ENCODE results near the gene ADAM15.

Gene ADAM15

GRCh38 chr1:155007251-155007828 is 43.8 kb upstream of the ADAM15 start:
- peaks cover 19% of the 10 kb centered on the region for H3K4me1 ChIP-seq (ENCODE audit: insufficient read depth, low read length)
- H3K4me3 ChIP-seq (ENCODE audit: low read length): no peak overlapping the region
- 91% methylated on average over 6 of the region's 6 CpGs for WGBS
- no peak overlapping the region for H3K27ac ChIP-seq (ENCODE audit: low read depth, low read length)
- no peaks in the 10 kb centered on the region for H3K27me3 ChIP-seq (ENCODE audit: insufficient read depth, low read length)
- H3K36me3 ChIP-seq (ENCODE audit: insufficient read depth, low read length): no peaks in the 10 kb centered on the region
- no peaks in the 10 kb centered on the region for H3K9me3 ChIP-seq (ENCODE audit: insufficient read depth, low read depth, low read length)
- no peak overlapping the region for H3K9ac ChIP-seq (ENCODE audit: low read depth, low read length)

GRCh38 chr1:155008015-155008941 is 42.8 kb upstream of the ADAM15 start:
- no peaks in the 10 kb centered on the region for H3K36me3 ChIP-seq (ENCODE audit: insufficient read depth, low read length)
- H3K27ac ChIP-seq (ENCODE audit: low read depth, low read length): peak overlapping the region; percentile 49; the same call in 1 of the 2 replicates
- H3K4me3 ChIP-seq (ENCODE audit: low read length): peak overlapping the region; percentile 28; the same call in 1 of the 2 replicates
- no peaks in the 10 kb centered on the region for H3K9me3 ChIP-seq (ENCODE audit: insufficient read depth, low read depth, low read length)
- H3K9ac ChIP-seq (ENCODE audit: low read depth, low read length): no peak overlapping the region
- WGBS: 73% methylated on average over 11 of the region's 16 CpGs
- H3K27me3 ChIP-seq (ENCODE audit: insufficient read depth, low read length): no peaks in the 10 kb centered on the region
- peaks cover 26% of the 10 kb centered on the region for H3K4me1 ChIP-seq (ENCODE audit: insufficient read depth, low read length)

GRCh38 chr1:155009221-155009711 is 41.9 kb upstream of the ADAM15 start:
- H3K4me1 ChIP-seq (ENCODE audit: insufficient read depth, low read length): peaks cover 24% of the 10 kb centered on the region
- H3K9ac ChIP-seq (ENCODE audit: low read depth, low read length): no peak overlapping the region
- no peak overlapping the region; the same call in 1 of the 2 replicates for H3K4me3 ChIP-seq (ENCODE audit: low read length)
- no peak overlapping the region for H3K27ac ChIP-seq (ENCODE audit: low read depth, low read length)
- H3K36me3 ChIP-seq (ENCODE audit: insufficient read depth, low read length): peaks cover 4% of the 10 kb centered on the region
- no peaks in the 10 kb centered on the region for H3K9me3 ChIP-seq (ENCODE audit: insufficient read depth, low read depth, low read length)
- no peaks in the 10 kb centered on the region for H3K27me3 ChIP-seq (ENCODE audit: insufficient read depth, low read length)
- 94% methylated on average over 12 of the region's 12 CpGs for WGBS

GRCh38 chr1:155009742-155010141 is 41.4 kb upstream of the ADAM15 start:
- H3K9ac ChIP-seq (ENCODE audit: low read depth, low read length): no peak overlapping the region
- 88% methylated on average over 3 of the region's 5 CpGs for WGBS
- H3K36me3 ChIP-seq (ENCODE audit: insufficient read depth, low read length): peaks cover 9% of the 10 kb centered on the region
- H3K9me3 ChIP-seq (ENCODE audit: insufficient read depth, low read depth, low read length): no peaks in the 10 kb centered on the region
- H3K27ac ChIP-seq (ENCODE audit: low read depth, low read length): no peak overlapping the region
- H3K4me3 ChIP-seq (ENCODE audit: low read length): no peak overlapping the region
- H3K4me1 ChIP-seq (ENCODE audit: insufficient read depth, low read length): peaks cover 19% of the 10 kb centered on the region
- no peaks in the 10 kb centered on the region for H3K27me3 ChIP-seq (ENCODE audit: insufficient read depth, low read length)

GRCh38 chr1:155010211-155010918 is 40.8 kb upstream of the ADAM15 start:
- no peak overlapping the region for H3K27ac ChIP-seq (ENCODE audit: low read depth, low read length)
- no peaks in the 10 kb centered on the region for H3K27me3 ChIP-seq (ENCODE audit: insufficient read depth, low read length)
- 74% methylated on average over 4 of the region's 11 CpGs for WGBS
- H3K9ac ChIP-seq (ENCODE audit: low read depth, low read length): no peak overlapping the region
- peaks cover 17% of the 10 kb centered on the region for H3K4me1 ChIP-seq (ENCODE audit: insufficient read depth, low read length)
- H3K9me3 ChIP-seq (ENCODE audit: insufficient read depth, low read depth, low read length): no peaks in the 10 kb centered on the region
- peaks cover 15% of the 10 kb centered on the region for H3K36me3 ChIP-seq (ENCODE audit: insufficient read depth, low read length)
- no peak overlapping the region for H3K4me3 ChIP-seq (ENCODE audit: low read length)

- Histone ChIP-seq H3K27ac (ENCODE audit: low read depth, low read length) (no peak overlapping the region), H3K9me3 (ENCODE audit: insufficient read depth, low read depth, low read length) (no peaks in the 10 kb centered on the region), H3K27me3 (ENCODE audit: insufficient read depth, low read length) (no peaks in the 10 kb centered on the region), H3K4me1 (ENCODE audit: insufficient read depth, low read length) (peaks cover 17% of the 10 kb centered on the region), H3K36me3 (ENCODE audit: insufficient read depth, low read length) (peaks cover 21% of the 10 kb centered on the region), H3K9ac (ENCODE audit: low read depth, low read length) (no peak overlapping the region), H3K4me3 (ENCODE audit: low read length) (no peak overlapping the region)
- WGBS: 88% methylated on average over 3 of the region's 5 CpGs
These were observed 40.1 kb upstream of the ADAM15 start for GRCh38 chr1:155011004-155011416.

GRCh38 chr1:155011437-155012025 is 39.6 kb upstream of the ADAM15 start:
- H3K27me3 ChIP-seq (ENCODE audit: insufficient read depth, low read length): no peaks in the 10 kb centered on the region
- H3K9me3 ChIP-seq (ENCODE audit: insufficient read depth, low read depth, low read length): no peaks in the 10 kb centered on the region
- H3K9ac ChIP-seq (ENCODE audit: low read depth, low read length): no peak overlapping the region
- peaks cover 19% of the 10 kb centered on the region for H3K4me1 ChIP-seq (ENCODE audit: insufficient read depth, low read length)
- H3K27ac ChIP-seq (ENCODE audit: low read depth, low read length): no peak overlapping the region
- no peak overlapping the region for H3K4me3 ChIP-seq (ENCODE audit: low read length)
- 100% methylated on average over 2 of the region's 6 CpGs for WGBS
- peaks cover 25% of the 10 kb centered on the region for H3K36me3 ChIP-seq (ENCODE audit: insufficient read depth, low read length)

GRCh38 chr1:155012026-155012546 is 39.0 kb upstream of the ADAM15 start:
- Histone ChIP-seq H3K9me3 (ENCODE audit: insufficient read depth, low read depth, low read length) (no peaks in the 10 kb centered on the region), H3K27me3 (ENCODE audit: insufficient read depth, low read length) (no peaks in the 10 kb centered on the region), H3K27ac (ENCODE audit: low read depth, low read length) (peak overlapping the region; percentile 58), H3K4me1 (ENCODE audit: insufficient read depth, low read length) (peaks cover 24% of the 10 kb centered on the region), H3K36me3 (ENCODE audit: insufficient read depth, low read length) (peaks cover 25% of the 10 kb centered on the region), H3K9ac (ENCODE audit: low read depth, low read length) (no peak overlapping the region), H3K4me3 (ENCODE audit: low read length) (peak overlapping the region; percentile 22; the same call in 1 of the 2 replicates)
- WGBS: 16% methylated on average over 9 of the region's 9 CpGs

- H3K4me3 ChIP-seq (ENCODE audit: low read length): no peak overlapping the region
- H3K9me3 ChIP-seq (ENCODE audit: insufficient read depth, low read depth, low read length): no peaks in the 10 kb centered on the region
- H3K4me1 ChIP-seq (ENCODE audit: insufficient read depth, low read length): peaks cover 28% of the 10 kb centered on the region
- H3K27ac ChIP-seq (ENCODE audit: low read depth, low read length): no peak overlapping the region
- no peaks in the 10 kb centered on the region for H3K27me3 ChIP-seq (ENCODE audit: insufficient read depth, low read length)
- H3K9ac ChIP-seq (ENCODE audit: low read depth, low read length): no peak overlapping the region
- peaks cover 25% of the 10 kb centered on the region for H3K36me3 ChIP-seq (ENCODE audit: insufficient read depth, low read length)
- WGBS: 98% methylated on average over 3 of the region's 3 CpGs
These were observed 38.1 kb upstream of the ADAM15 start for GRCh38 chr1:155012776-155013602.

- H3K4me3 ChIP-seq (ENCODE audit: low read length): no peak overlapping the region
- no peaks in the 10 kb centered on the region for H3K9me3 ChIP-seq (ENCODE audit: insufficient read depth, low read depth, low read length)
- H3K27ac ChIP-seq (ENCODE audit: low read depth, low read length): no peak overlapping the region
- H3K36me3 ChIP-seq (ENCODE audit: insufficient read depth, low read length): peaks cover 25% of the 10 kb centered on the region
- no peaks in the 10 kb centered on the region for H3K27me3 ChIP-seq (ENCODE audit: insufficient read depth, low read length)
- no peak overlapping the region for H3K9ac ChIP-seq (ENCODE audit: low read depth, low read length)
- 77% methylated on average over 8 of the region's 8 CpGs for WGBS
- H3K4me1 ChIP-seq (ENCODE audit: insufficient read depth, low read length): peaks cover 27% of the 10 kb centered on the region
These were observed 37.5 kb upstream of the ADAM15 start for GRCh38 chr1:155013632-155014031.
